ENCODE measurements around the gene DUOX2. TPM values are rescaled to one million over a fixed set of nuclear protein-coding genes. Genes with fewer than 3 reads are reported as not detected.

DUOX2 gene
- total RNA-seq, 1 donor from 2014 or later: 20.6 TPM

GRCh38 chr15:45131510-45131909 is 17.5 kb upstream of the DUOX2 start:
- no peak overlapping the region for H3K27ac ChIP-seq
- TF ChIP-seq POLR2AphosphoS5 (IDR thresholded peaks at IDR 0.05; ENCODE audit: insufficient read depth in 1 of 2, low read depth in 1 of 2): no peak
- TF ChIP-seq CTCF (IDR thresholded peaks at IDR 0.05): no peak
- no peak for TF ChIP-seq POLR2A (IDR thresholded peaks at IDR 0.05)
- H3K4me3 ChIP-seq: no peak overlapping the region
- H3K9me3 ChIP-seq: no peaks in the 10 kb centered on the region
- peaks cover 10% of the 10 kb centered on the region for H3K4me1 ChIP-seq
- intact Hi-C loops (cut with DNase I): no loop called here
- H3K36me3 ChIP-seq: no peaks in the 10 kb centered on the region
- peaks cover 6% of the 10 kb centered on the region for H3K27me3 ChIP-seq
- no peak for DNase-seq (ENCODE audit: extremely low spot score in 2 of 2)

DNA sequence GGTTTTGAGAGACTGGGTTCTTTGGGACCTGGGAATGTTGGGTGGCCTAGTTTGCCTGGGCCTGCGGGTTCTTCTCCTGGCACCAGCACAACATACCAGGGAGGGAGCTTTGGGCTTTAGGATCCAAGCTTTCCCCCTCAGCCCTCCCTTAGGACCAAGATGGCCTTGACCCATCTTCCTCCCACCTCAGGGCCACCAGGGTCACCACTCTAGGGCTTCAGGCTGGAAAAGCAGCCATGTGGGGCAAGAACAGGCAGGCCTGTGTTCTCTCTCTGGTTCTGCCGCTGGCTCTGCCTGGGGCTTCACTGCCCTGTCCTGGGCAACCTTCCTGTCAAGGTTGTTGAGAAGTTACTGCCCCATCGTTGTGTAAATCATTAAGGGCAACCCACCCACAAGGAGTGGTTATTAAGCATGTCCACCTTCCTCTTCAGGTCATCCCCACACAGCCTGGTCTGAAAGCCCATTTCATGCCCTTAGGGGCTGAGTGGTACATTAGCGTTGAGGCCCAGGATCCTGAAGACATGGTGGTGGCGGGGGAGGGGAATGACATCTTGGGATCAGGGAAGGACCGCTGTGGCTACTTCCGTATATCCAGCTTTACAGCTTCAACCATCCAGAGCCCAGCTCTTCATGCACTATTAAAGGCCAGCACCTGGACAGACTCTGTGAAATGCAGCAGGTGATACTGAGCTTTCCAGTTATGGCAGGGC is 16.5 kb upstream of the DUOX2 start:
- H3K4me3 ChIP-seq: peak overlapping the region in 1 of 2 donors; percentile 47
- H3K9me3 ChIP-seq: no peaks in the 10 kb centered on the region
- peak overlapping the region; percentile 55 for H3K27ac ChIP-seq
- peaks cover 6% of the 10 kb centered on the region for H3K27me3 ChIP-seq
- no peak for DNase-seq (ENCODE audit: extremely low spot score in 2 of 2)
- intact Hi-C loops (cut with DNase I): no loop called here
- no peak for TF ChIP-seq POLR2AphosphoS5 (IDR thresholded peaks at IDR 0.05; ENCODE audit: insufficient read depth in 1 of 2, low read depth in 1 of 2)
- no peak for TF ChIP-seq POLR2A (IDR thresholded peaks at IDR 0.05)
- no peak for TF ChIP-seq CTCF (IDR thresholded peaks at IDR 0.05)
- H3K36me3 ChIP-seq: no peaks in the 10 kb centered on the region
- peaks cover 10% of the 10 kb centered on the region for H3K4me1 ChIP-seq

GRCh38 chr15:45129651-45130129 is 15.7 kb upstream of the DUOX2 start, which contains the start of the genes DUOX1 and DUOXA1:
Gene DUOX1, plus strand, starts transcription at chr15:45129994. Its CDS starts 1,973 bp downstream, at chr15:45131967.
Gene DUOXA1, minus strand, starts transcription at chr15:45129879. Its CDS starts 6,865 bp downstream, at chr15:45123014.
- Histone ChIP-seq H3K9me3 (no peaks in the 10 kb centered on the region), H3K27me3 (no peaks in the 10 kb centered on the region), H3K4me1 (peaks cover 10% of the 10 kb centered on the region), H3K4me3 (peak within 1 kb of the TSS; percentile 34 to 47), H3K27ac (peak within 1 kb of the TSS; percentile 55), H3K36me3 (no peaks in the 10 kb centered on the region)
- DNase-seq (ENCODE audit: extremely low spot score in 2 of 2): no peak
- TF ChIP-seq POLR2A (IDR thresholded peaks at IDR 0.05): no peak
- TF ChIP-seq CTCF (IDR thresholded peaks at IDR 0.05): no peak
- peak in 1 of 2 donors; percentile 29 for TF ChIP-seq POLR2AphosphoS5 (IDR thresholded peaks at IDR 0.05; ENCODE audit: insufficient read depth in 1 of 2, low read depth in 1 of 2)
- intact Hi-C loops (cut with DNase I): no loop called here

- no peaks in the 10 kb centered on the region for H3K36me3 ChIP-seq
- intact Hi-C loops (cut with DNase I): no loop called here
- no peak for DNase-seq (ENCODE audit: extremely low spot score in 2 of 2)
- H3K4me1 ChIP-seq: peaks cover 10% of the 10 kb centered on the region
- H3K4me3 ChIP-seq: peak overlapping the region; percentile 34 to 47
- no peaks in the 10 kb centered on the region for H3K9me3 ChIP-seq
- TF ChIP-seq POLR2A (IDR thresholded peaks at IDR 0.05): no peak
- TF ChIP-seq CTCF (IDR thresholded peaks at IDR 0.05): no peak
- TF ChIP-seq POLR2AphosphoS5 (IDR thresholded peaks at IDR 0.05; ENCODE audit: insufficient read depth in 1 of 2, low read depth in 1 of 2): no peak
- H3K27me3 ChIP-seq: no peaks in the 10 kb centered on the region
- H3K27ac ChIP-seq: peak overlapping the region; percentile 55
Observed at GRCh38 chr15:45128971-45129639, 15.1 kb upstream of the DUOX2 start.
